NT2/D1 (cell line): ENCODE results near the gene SULT1A2.

Experiments
- SUZ12 ChIP-seq: IDR thresholded peaks from 2 replicates; pipeline ENCODE4 v1.6.1; 2011; ENCODE audit not compliant: insufficient read length, insufficient read depth; ENCODE audit errors: extremely low read depth
- YY1 ChIP-seq: IDR thresholded peaks from 2 replicates; pipeline ENCODE4 v1.6.1; 2011; ENCODE audit not compliant: insufficient read length, insufficient read depth
- ZNF274 ChIP-seq: IDR thresholded peaks from 2 replicates; pipeline ENCODE4 v1.6.1; 2011; ENCODE audit warnings: mild to moderate bottlenecking, low read depth, low read length

GRCh38 chr16:28596840-28597691 lies at the start of gene SULT1A2:
- TF ChIP-seq YY1 (no peak), ZNF274 (no peak), SUZ12 (no peak)
